Measurements from ENCODE around the gene CD6.

The CD6 gene

GRCh38 chr11:61045271-61045670 is 73.8 kb downstream of the CD6 start:
- Mint-ChIP-seq H3K4me3 (no peak overlapping the region), H3K27ac (no peak overlapping the region), H3K4me1 (ENCODE audit: low read depth) (peaks cover 62% of the 10 kb centered on the region), H3K36me3 (ENCODE audit: low read depth) (peaks cover 37% of the 10 kb centered on the region), H3K27me3 (no peaks in the 10 kb centered on the region), H3K9me3 (no peaks in the 10 kb centered on the region)

GRCh38 chr11:61046833-61047232 is 75.4 kb downstream of the CD6 start:
- H3K9me3 Mint-ChIP-seq: no peaks in the 10 kb centered on the region
- H3K4me1 Mint-ChIP-seq (ENCODE audit: low read depth): peaks cover 54% of the 10 kb centered on the region
- peaks cover 41% of the 10 kb centered on the region for H3K36me3 Mint-ChIP-seq (ENCODE audit: low read depth)
- H3K4me3 Mint-ChIP-seq: no peak overlapping the region
- no peaks in the 10 kb centered on the region for H3K27me3 Mint-ChIP-seq
- H3K27ac Mint-ChIP-seq: no peak overlapping the region

- no peak overlapping the region for H3K4me3 Mint-ChIP-seq
- peaks cover 51% of the 10 kb centered on the region for H3K4me1 Mint-ChIP-seq (ENCODE audit: low read depth)
- H3K36me3 Mint-ChIP-seq (ENCODE audit: low read depth): peaks cover 35% of the 10 kb centered on the region
- no peaks in the 10 kb centered on the region for H3K9me3 Mint-ChIP-seq
- no peak overlapping the region for H3K27ac Mint-ChIP-seq
- H3K27me3 Mint-ChIP-seq: no peaks in the 10 kb centered on the region
Observed at GRCh38 chr11:61048368-61049062, 77.0 kb downstream of the CD6 start.

GRCh38 chr11:61049063-61049377 is 77.5 kb downstream of the CD6 start:
- no peak overlapping the region for H3K4me3 Mint-ChIP-seq
- H3K27me3 Mint-ChIP-seq: no peaks in the 10 kb centered on the region
- peaks cover 55% of the 10 kb centered on the region for H3K4me1 Mint-ChIP-seq (ENCODE audit: low read depth)
- H3K36me3 Mint-ChIP-seq (ENCODE audit: low read depth): peaks cover 40% of the 10 kb centered on the region
- H3K9me3 Mint-ChIP-seq: no peaks in the 10 kb centered on the region
- H3K27ac Mint-ChIP-seq: no peak overlapping the region

- Mint-ChIP-seq H3K9me3 (no peaks in the 10 kb centered on the region), H3K27me3 (no peaks in the 10 kb centered on the region), H3K4me1 (ENCODE audit: low read depth) (peaks cover 61% of the 10 kb centered on the region), H3K36me3 (ENCODE audit: low read depth) (peaks cover 45% of the 10 kb centered on the region), H3K27ac (peak overlapping the region; percentile 79), H3K4me3 (no peak overlapping the region)
Observed at GRCh38 chr11:61049859-61050258, 78.4 kb downstream of the CD6 start.

- H3K4me1 Mint-ChIP-seq (ENCODE audit: low read depth): peaks cover 83% of the 10 kb centered on the region
- no peaks in the 10 kb centered on the region for H3K9me3 Mint-ChIP-seq
- peak overlapping the region; percentile 40 for H3K27ac Mint-ChIP-seq
- peaks cover 55% of the 10 kb centered on the region for H3K36me3 Mint-ChIP-seq (ENCODE audit: low read depth)
- H3K27me3 Mint-ChIP-seq: no peaks in the 10 kb centered on the region
- no peak overlapping the region for H3K4me3 Mint-ChIP-seq
Observed at GRCh38 chr11:61052182-61052972, 80.9 kb downstream of the CD6 start.

- Mint-ChIP-seq H3K4me3 (no peak overlapping the region), H3K4me1 (ENCODE audit: low read depth) (peaks cover 82% of the 10 kb centered on the region), H3K36me3 (ENCODE audit: low read depth) (peaks cover 53% of the 10 kb centered on the region), H3K27me3 (no peaks in the 10 kb centered on the region), H3K9me3 (no peaks in the 10 kb centered on the region), H3K27ac (peak overlapping the region; percentile 82)
Observed at GRCh38 chr11:61053191-61053590, 81.7 kb downstream of the CD6 start.

GRCh38 chr11:61054513-61054912 is 83.0 kb downstream of the CD6 start:
- Mint-ChIP-seq H3K36me3 (ENCODE audit: low read depth) (peaks cover 53% of the 10 kb centered on the region), H3K9me3 (no peaks in the 10 kb centered on the region), H3K27ac (no peak overlapping the region), H3K4me3 (no peak overlapping the region), H3K4me1 (ENCODE audit: low read depth) (peaks cover 82% of the 10 kb centered on the region), H3K27me3 (no peaks in the 10 kb centered on the region)

GRCh38 chr11:61054927-61055562 is 83.6 kb downstream of the CD6 start:
- peaks cover 52% of the 10 kb centered on the region for H3K36me3 Mint-ChIP-seq (ENCODE audit: low read depth)
- peaks cover 83% of the 10 kb centered on the region for H3K4me1 Mint-ChIP-seq (ENCODE audit: low read depth)
- no peak overlapping the region for H3K27ac Mint-ChIP-seq
- H3K27me3 Mint-ChIP-seq: no peaks in the 10 kb centered on the region
- no peaks in the 10 kb centered on the region for H3K9me3 Mint-ChIP-seq
- H3K4me3 Mint-ChIP-seq: no peak overlapping the region

- Mint-ChIP-seq H3K4me3 (no peak overlapping the region), H3K27ac (peak overlapping the region; percentile 76), H3K9me3 (no peaks in the 10 kb centered on the region), H3K4me1 (ENCODE audit: low read depth) (peaks cover 86% of the 10 kb centered on the region), H3K27me3 (no peaks in the 10 kb centered on the region), H3K36me3 (ENCODE audit: low read depth) (peaks cover 52% of the 10 kb centered on the region)
Observed at GRCh38 chr11:61055776-61056175, 84.3 kb downstream of the CD6 start.

GRCh38 chr11:61056571-61056970 is 85.1 kb downstream of the CD6 start:
- peak overlapping the region; percentile 76 for H3K27ac Mint-ChIP-seq
- no peaks in the 10 kb centered on the region for H3K9me3 Mint-ChIP-seq
- H3K36me3 Mint-ChIP-seq (ENCODE audit: low read depth): peaks cover 50% of the 10 kb centered on the region
- no peaks in the 10 kb centered on the region for H3K27me3 Mint-ChIP-seq
- H3K4me3 Mint-ChIP-seq: no peak overlapping the region
- peaks cover 88% of the 10 kb centered on the region for H3K4me1 Mint-ChIP-seq (ENCODE audit: low read depth)

- no peaks in the 10 kb centered on the region for H3K27me3 Mint-ChIP-seq
- H3K9me3 Mint-ChIP-seq: no peaks in the 10 kb centered on the region
- peak overlapping the region; percentile 49 for H3K27ac Mint-ChIP-seq
- no peak overlapping the region for H3K4me3 Mint-ChIP-seq
- peaks cover 54% of the 10 kb centered on the region for H3K36me3 Mint-ChIP-seq (ENCODE audit: low read depth)
- H3K4me1 Mint-ChIP-seq (ENCODE audit: low read depth): peaks cover 92% of the 10 kb centered on the region
Observed at GRCh38 chr11:61056981-61057380, 85.5 kb downstream of the CD6 start.

GRCh38 chr11:61057615-61058014 is 86.1 kb downstream of the CD6 start:
- Mint-ChIP-seq H3K4me3 (no peak overlapping the region), H3K4me1 (ENCODE audit: low read depth) (peaks cover 94% of the 10 kb centered on the region), H3K27me3 (no peaks in the 10 kb centered on the region), H3K36me3 (ENCODE audit: low read depth) (peaks cover 58% of the 10 kb centered on the region), H3K27ac (no peak overlapping the region), H3K9me3 (no peaks in the 10 kb centered on the region)

- Mint-ChIP-seq H3K36me3 (ENCODE audit: low read depth) (peaks cover 65% of the 10 kb centered on the region), H3K4me1 (ENCODE audit: low read depth) (peaks cover 94% of the 10 kb centered on the region)
Observed at GRCh38 chr11:61058583-61059259, 87.2 kb downstream of the CD6 start.

GRCh38 chr11:61059260-61059752 is 87.8 kb downstream of the CD6 start:
- Mint-ChIP-seq H3K27me3 (no peaks in the 10 kb centered on the region), H3K4me3 (no peak overlapping the region), H3K27ac (peak overlapping the region; percentile 50), H3K4me1 (ENCODE audit: low read depth) (peaks cover 94% of the 10 kb centered on the region), H3K9me3 (no peaks in the 10 kb centered on the region), H3K36me3 (ENCODE audit: low read depth) (peaks cover 63% of the 10 kb centered on the region)

More at GRCh38 chr11:61058583-61059259, 87.2 kb downstream of the CD6 start:
- H3K9me3 Mint-ChIP-seq: no peaks in the 10 kb centered on the region
- no peaks in the 10 kb centered on the region for H3K27me3 Mint-ChIP-seq
- peak overlapping the region; percentile 35 for H3K4me3 Mint-ChIP-seq
- peak overlapping the region; percentile 81 for H3K27ac Mint-ChIP-seq
